ENCODE results near the gene CDC14A. TPM values are rescaled to one million over a fixed set of nuclear protein-coding genes. Genes with fewer than 3 reads are reported as not detected.

The CDC14A gene
- total and polyA plus RNA-seq, 2 of the 8 experiments (the other 6 are each of a cell fraction or from before 2014, with no cell fraction given) = 3.2 to 8.9 TPM

DNA sequence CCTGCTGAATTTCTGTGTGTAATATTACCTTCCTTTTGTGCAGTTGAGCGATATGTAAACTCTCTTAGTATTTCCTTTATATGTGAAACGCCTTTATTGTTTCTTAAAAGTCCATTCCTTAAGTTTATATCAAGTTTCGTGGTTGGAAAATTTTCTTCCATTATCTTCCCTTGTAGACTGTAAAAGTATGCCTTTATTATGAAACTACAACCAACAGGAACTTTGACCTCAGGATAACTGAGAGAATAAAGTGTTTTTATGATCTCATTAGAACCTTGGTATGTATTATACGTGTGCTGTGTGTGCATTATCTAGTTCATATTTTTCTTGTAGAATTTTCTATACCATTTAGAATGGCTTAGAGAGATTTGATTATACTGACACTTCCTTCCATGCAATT lies 3.1 kb upstream of the CDC14A start (continued):
- TF ChIP-seq, protein P1, sequence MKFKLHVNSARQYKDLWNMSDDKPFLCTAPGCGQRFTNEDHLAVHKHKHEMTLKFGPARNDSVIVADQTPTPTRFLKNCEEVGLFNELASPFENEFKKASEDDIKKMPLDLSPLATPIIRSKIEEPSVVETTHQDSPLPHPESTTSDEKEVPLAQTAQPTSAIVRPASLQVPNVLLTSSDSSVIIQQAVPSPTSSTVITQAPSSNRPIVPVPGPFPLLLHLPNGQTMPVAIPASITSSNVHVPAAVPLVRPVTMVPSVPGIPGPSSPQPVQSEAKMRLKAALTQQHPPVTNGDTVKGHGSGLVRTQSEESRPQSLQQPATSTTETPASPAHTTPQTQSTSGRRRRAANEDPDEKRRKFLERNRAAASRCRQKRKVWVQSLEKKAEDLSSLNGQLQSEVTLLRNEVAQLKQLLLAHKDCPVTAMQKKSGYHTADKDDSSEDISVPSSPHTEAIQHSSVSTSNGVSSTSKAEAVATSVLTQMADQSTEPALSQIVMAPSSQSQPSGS (IDR thresholded peaks at IDR 0.05; ENCODE audit: low read length) = no peak
- no peak for TF ChIP-seq PHF8 (conservative IDR thresholded peaks at IDR 0.05; ENCODE audit: low read depth, low read length)
- no peak for TF ChIP-seq CHD2 (IDR thresholded peaks at IDR 0.05; ENCODE audit: low read length)
- TF ChIP-seq EZH2 (IDR thresholded peaks at IDR 0.05; ENCODE audit: low read depth, low read length, severe bottlenecking) = no peak
- TF ChIP-seq FOSL1 (IDR thresholded peaks at IDR 0.05; ENCODE audit: insufficient read depth, low read depth, low read length) = no peak
- TF ChIP-seq SIX5 (IDR thresholded peaks at IDR 0.05; ENCODE audit: low read depth, low read length) = no peak

Data from H1 (cell line).